ENCODE data around the gene LYPD6B. TPM values are rescaled to one million over a fixed set of nuclear protein-coding genes. Genes with fewer than 3 reads are reported as not detected.

The LYPD6B gene
- total and polyA plus RNA-seq, 8 donors, result 0.79 to 35.8 (median 24.6) TPM

GRCh38 chr2:149200109-149200520 lies 161.6 kb downstream of the LYPD6B start:
- no peaks in the 10 kb centered on the region for H3K4me1 ChIP-seq
- H3K9me3 ChIP-seq, result no peaks in the 10 kb centered on the region
- H3K36me3 ChIP-seq, result no peaks in the 10 kb centered on the region
- no peaks in the 10 kb centered on the region for H3K27me3 ChIP-seq
- TF ChIP-seq CTCF (IDR thresholded peaks at IDR 0.05), result no peak
- H3K4me3 ChIP-seq, result no peak overlapping the region
- intact Hi-C loops (cut with DNase I), result no loop called here
- ATAC-seq (no peak), DNase-seq (no peak)
- H3K27ac ChIP-seq, result no peak overlapping the region

GRCh38 chr2:149204686-149205085 lies 166.2 kb downstream of the LYPD6B start:
- intact Hi-C loops (cut with DNase I), result no loop called here
- no peaks in the 10 kb centered on the region for H3K27me3 ChIP-seq
- no peak for TF ChIP-seq CTCF (IDR thresholded peaks at IDR 0.05)
- no peaks in the 10 kb centered on the region for H3K36me3 ChIP-seq
- ATAC-seq (no peak), DNase-seq (no peak)
- no peak overlapping the region for H3K4me3 ChIP-seq
- H3K27ac ChIP-seq, result no peak overlapping the region
- no peaks in the 10 kb centered on the region for H3K9me3 ChIP-seq
- H3K4me1 ChIP-seq, result no peaks in the 10 kb centered on the region

GRCh38 chr2:149205143-149205542 lies 166.6 kb downstream of the LYPD6B start:
- H3K27ac ChIP-seq, result no peak overlapping the region
- DNase-seq (no peak), ATAC-seq (no peak)
- no peak overlapping the region for H3K4me3 ChIP-seq
- H3K9me3 ChIP-seq, result no peaks in the 10 kb centered on the region
- TF ChIP-seq CTCF (IDR thresholded peaks at IDR 0.05), result no peak
- intact Hi-C loops (cut with DNase I), result no loop called here
- H3K4me1 ChIP-seq, result no peaks in the 10 kb centered on the region
- no peaks in the 10 kb centered on the region for H3K27me3 ChIP-seq
- no peaks in the 10 kb centered on the region for H3K36me3 ChIP-seq

GRCh38 chr2:149213764-149214493 lies 175.4 kb downstream of the LYPD6B start:
- Histone ChIP-seq H3K27ac (no peak overlapping the region), H3K27me3 (no peaks in the 10 kb centered on the region), H3K4me1 (no peaks in the 10 kb centered on the region), H3K9me3 (no peaks in the 10 kb centered on the region), H3K4me3 (no peak overlapping the region), H3K36me3 (no peaks in the 10 kb centered on the region)
- no peak for TF ChIP-seq CTCF (IDR thresholded peaks at IDR 0.05)
- ATAC-seq (no peak), DNase-seq (no peak)
- intact Hi-C loops (cut with DNase I), result no loop called here

GRCh38 chr2:149218497-149218896 lies 180.0 kb downstream of the LYPD6B start:
- Histone ChIP-seq H3K27me3 (no peaks in the 10 kb centered on the region), H3K4me1 (no peaks in the 10 kb centered on the region), H3K36me3 (no peaks in the 10 kb centered on the region), H3K4me3 (no peak overlapping the region), H3K27ac (no peak overlapping the region), H3K9me3 (no peaks in the 10 kb centered on the region)
- DNase-seq, result no peak
- ATAC-seq, result no peak
- intact Hi-C loops (cut with DNase I), result no loop called here
- no peak for TF ChIP-seq CTCF (IDR thresholded peaks at IDR 0.05)

All from left lung (tissue), 10 donors.